GM19240 (cell line): ENCODE data around the gene NLGN1.

Experiments used
- DNase-seq: peaks from one replicate; pipeline ENCODE4 v3.0.0; 2011; ENCODE audit warnings: low spot score; ENCODE audit not compliant: insufficient read length

Gene NLGN1

GRCh38 chr3:174147798-174148197, 750.3 kb downstream of the NLGN1 start:
- DNase-seq: no peak

GRCh38 chr3:174153871-174154270, 756.3 kb downstream of the NLGN1 start:
- DNase-seq: no peak

- DNase-seq: no peak
These were observed 758.7 kb downstream of the NLGN1 start for GRCh38 chr3:174156200-174156599.

GRCh38 chr3:174158674-174159073, 761.1 kb downstream of the NLGN1 start:
- no peak for DNase-seq

- DNase-seq: no peak
These were observed 762.1 kb downstream of the NLGN1 start for GRCh38 chr3:174159604-174160003.

GRCh38 chr3:174162550-174162949, 765.0 kb downstream of the NLGN1 start:
- no peak for DNase-seq

GRCh38 chr3:174168026-174168425, 770.5 kb downstream of the NLGN1 start:
- DNase-seq: no peak

GRCh38 chr3:174168538-174169254, 771.2 kb downstream of the NLGN1 start:
- no peak for DNase-seq

- no peak for DNase-seq
These were observed 772.2 kb downstream of the NLGN1 start for GRCh38 chr3:174169736-174170135.

GRCh38 chr3:174170248-174170647, 772.7 kb downstream of the NLGN1 start:
- no peak for DNase-seq

- no peak for DNase-seq
These were observed 788.9 kb downstream of the NLGN1 start for GRCh38 chr3:174186377-174186989.

GRCh38 chr3:174191380-174191779, 793.8 kb downstream of the NLGN1 start:
- DNase-seq: no peak

- DNase-seq: no peak
These were observed 794.4 kb downstream of the NLGN1 start for GRCh38 chr3:174191895-174192294.

- DNase-seq: no peak
These were observed 794.9 kb downstream of the NLGN1 start for GRCh38 chr3:174192471-174192870.

- DNase-seq: no peak
These were observed 796.1 kb downstream of the NLGN1 start for GRCh38 chr3:174193604-174194003.

- DNase-seq: no peak
These were observed 799.9 kb downstream of the NLGN1 start for GRCh38 chr3:174197416-174197815.

GRCh38 chr3:174198199-174198598, 800.7 kb downstream of the NLGN1 start:
- no peak for DNase-seq

GRCh38 chr3:174199696-174200095, 802.2 kb downstream of the NLGN1 start:
- DNase-seq: no peak

GRCh38 chr3:174202116-174202515, 804.6 kb downstream of the NLGN1 start:
- no peak for DNase-seq

GRCh38 chr3:174202561-174202960, 805.0 kb downstream of the NLGN1 start:
- no peak for DNase-seq

- DNase-seq: no peak
These were observed 807.2 kb downstream of the NLGN1 start for GRCh38 chr3:174204765-174205164.

GRCh38 chr3:174206607-174207192, 809.2 kb downstream of the NLGN1 start:
- DNase-seq: no peak

GRCh38 chr3:174208161-174208560, 810.6 kb downstream of the NLGN1 start:
- no peak for DNase-seq
